M059J (cell line): ENCODE results near the gene CFI. TPM values are rescaled to one million over a fixed set of nuclear protein-coding genes. Genes with fewer than 3 reads are reported as not detected.

Experiments
- total RNA-seq: library from RNA; depleted of rRNA; stranded (reverse); fragments of >200 nt; shearing (Covaris generic); gene quantifications from 2 replicates; pipeline ENCODE4 v1.2.3, GENCODE V29; 2014; rRNA removed

The CFI gene
- total RNA-seq, 1 experiment from 2014 or later: 55.0 TPM

Other genes with a start within 250 kb of the CFI start
- gene MCUB, start 241.8 kb downstream of the CFI start, total RNA-seq: 103 and 115 TPM in 2 replicates
- gene CASP6, start 98.6 kb downstream of the CFI start, total RNA-seq: 28.6 and 54.1 TPM in 2 replicates
- 25.8 and 44.1 TPM in 2 replicates for gene PLA2G12A, start 71.9 kb downstream of the CFI start, total RNA-seq
- 3.6 and 8.7 TPM in 2 replicates for gene GAR1, start 13.8 kb upstream of the CFI start, total RNA-seq
- gene RRH, start 26.0 kb upstream of the CFI start, total RNA-seq: not detected in 2 replicates
- not detected in 2 replicates for gene LRIT3, start 46.1 kb upstream of the CFI start, total RNA-seq
- gene EGF, start 110.9 kb upstream of the CFI start, total RNA-seq: 4.9 TPM in 2 replicates